ENCODE measurements around the gene FAM200A.
"Not testable (repeated sequence)": the region's sequence is repeated elsewhere in the genome, so short reads cannot be mapped to it uniquely, and the experiment has no call there.

FAM200A gene
- total RNA-seq, result 4.7 to 16.4 (median 12.0) reads per million in 9 experiments

- H3K4me3 Mint-ChIP-seq, result peak within 1 kb of the TSS; percentile 91 to 93
- H3K4me1 Mint-ChIP-seq (ENCODE audit: low read depth in 2 of 2), result peaks cover 22 to 26% of the 10 kb centered on the region in 2 donors
- H3K27ac Mint-ChIP-seq, result peak within 1 kb of the TSS; percentile 97 to 98
- peaks cover 16% of the 10 kb centered on the region for H3K36me3 Mint-ChIP-seq (ENCODE audit: insufficient read depth)
- DNase-seq, result peak; percentile 75 to 80 (median 78)
- ATAC-seq (replicated peaks), result peak; percentile 100
- no peaks in the 10 kb centered on the region for H3K9me3 Mint-ChIP-seq
- no peaks in the 10 kb centered on the region for H3K27me3 Mint-ChIP-seq
Observed at GRCh38 chr7:99551767-99552463, at the start of gene FAM200A. TSS of gene FAM200A (minus strand) at chr7:99552114. CDS start at chr7:99548407, 3,707 bp downstream.

DNA sequence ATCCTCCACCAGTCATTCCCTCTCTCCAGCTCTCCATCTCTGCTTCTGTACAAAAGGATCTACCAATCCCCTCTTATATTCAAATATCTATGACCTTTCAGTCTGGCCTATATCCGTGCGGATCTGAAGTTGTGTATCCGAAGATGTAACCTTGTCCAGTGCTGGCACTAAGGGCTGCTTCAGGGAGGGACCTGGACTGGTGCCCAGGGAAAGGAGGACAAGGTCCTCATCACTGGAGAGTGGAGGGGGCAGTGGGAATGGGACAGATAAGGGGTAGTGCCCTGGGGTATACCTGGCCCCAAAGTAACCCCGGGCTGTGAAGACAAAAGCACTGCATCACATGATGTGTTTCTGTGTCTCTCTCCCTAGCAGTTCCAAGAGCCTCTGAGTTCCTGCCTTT lies 47.9 kb upstream of the FAM200A start:
- ATAC-seq (replicated peaks) (no peak), DNase-seq (no peak)
- Mint-ChIP-seq H3K36me3 (ENCODE audit: insufficient read depth) (no peaks in the 10 kb centered on the region), H3K4me3 (no peak overlapping the region), H3K27ac (no peak overlapping the region), H3K4me1 (ENCODE audit: low read depth in 2 of 2) (no peaks in the 10 kb centered on the region), H3K27me3 (no peaks in the 10 kb centered on the region), H3K9me3 (no peaks in the 10 kb centered on the region)

DNA sequence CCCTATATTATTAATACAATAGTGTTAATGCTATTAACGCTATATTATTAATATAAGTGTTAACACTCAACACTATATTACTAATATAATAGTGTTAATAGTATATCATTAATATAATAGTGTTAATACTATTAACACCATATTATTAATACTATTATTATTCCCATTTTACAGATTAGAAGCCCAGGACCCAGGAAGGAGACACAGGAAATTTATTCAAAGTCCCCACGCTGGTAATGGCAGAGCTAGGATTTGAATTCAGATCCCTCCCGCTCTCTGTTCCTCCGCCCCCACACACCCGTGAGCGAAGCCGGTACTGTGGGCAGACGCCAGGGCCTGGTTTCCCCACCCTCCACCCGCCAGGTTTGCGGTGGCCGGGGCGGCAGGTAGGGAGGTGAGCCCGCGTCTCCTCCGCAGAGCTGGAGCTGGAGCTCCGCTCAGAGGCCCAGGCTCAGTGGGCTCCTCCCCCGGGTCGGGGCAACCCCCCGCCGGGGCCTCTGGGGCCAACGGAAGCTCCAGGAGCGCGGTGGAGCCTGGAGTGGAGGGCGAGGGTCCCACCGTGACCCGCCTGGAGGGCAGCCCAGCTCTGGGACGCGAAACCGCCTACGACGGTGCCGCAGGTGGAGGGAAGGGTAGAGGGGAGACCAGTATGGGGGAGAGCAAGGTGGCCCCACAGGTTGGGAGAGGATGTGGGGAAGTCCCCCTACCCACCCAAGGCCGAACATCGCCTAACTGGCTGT lies 46.0 kb upstream of the FAM200A start, which contains the start of gene TMEM225B:
TSS of gene TMEM225B (plus strand) at position 506 of the 740 bp plus-strand sequence. CDS start 6,122 bp downstream, outside the sequence.
- Mint-ChIP-seq H3K4me3 (no peak within 1 kb of the TSS), H3K36me3 (ENCODE audit: insufficient read depth) (no peaks in the 10 kb centered on the region), H3K4me1 (ENCODE audit: low read depth in 2 of 2) (no peaks in the 10 kb centered on the region), H3K27me3 (no peaks in the 10 kb centered on the region), H3K9me3 (no peaks in the 10 kb centered on the region), H3K27ac (no peak within 1 kb of the TSS)
- DNase-seq (no peak), ATAC-seq (replicated peaks) (no peak)

DNA sequence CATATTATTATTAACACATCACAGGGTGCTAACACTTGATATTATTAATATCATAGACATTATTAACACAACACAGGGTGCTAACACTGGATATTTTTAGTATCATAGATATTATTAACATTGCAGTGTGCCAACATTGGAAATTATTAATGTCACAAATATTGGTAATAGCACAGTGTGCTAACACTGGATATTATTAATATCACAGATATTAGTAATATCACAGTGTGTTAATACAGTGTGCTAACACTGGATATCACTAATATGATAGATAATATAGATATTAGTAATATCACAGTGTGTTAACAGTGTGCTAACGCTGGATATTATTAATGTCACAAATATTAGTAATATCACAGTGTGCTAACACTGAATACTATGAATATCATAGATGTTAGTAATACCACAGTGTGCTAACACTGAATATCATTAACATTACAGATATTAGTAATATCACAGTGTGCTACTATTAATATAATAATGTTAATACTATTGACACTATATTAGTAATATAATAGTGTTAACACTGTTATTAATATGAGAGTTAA lies 44.6 kb upstream of the FAM200A start:
- Mint-ChIP-seq H3K27me3 (no peaks in the 10 kb centered on the region), H3K4me1 (ENCODE audit: low read depth in 2 of 2) (no peaks in the 10 kb centered on the region), H3K4me3 (no peak overlapping the region), H3K36me3 (ENCODE audit: insufficient read depth) (no peaks in the 10 kb centered on the region), H3K27ac (no peak overlapping the region), H3K9me3 (no peaks in the 10 kb centered on the region)
- DNase-seq, result no peak
- no peak for ATAC-seq (replicated peaks)

DNA sequence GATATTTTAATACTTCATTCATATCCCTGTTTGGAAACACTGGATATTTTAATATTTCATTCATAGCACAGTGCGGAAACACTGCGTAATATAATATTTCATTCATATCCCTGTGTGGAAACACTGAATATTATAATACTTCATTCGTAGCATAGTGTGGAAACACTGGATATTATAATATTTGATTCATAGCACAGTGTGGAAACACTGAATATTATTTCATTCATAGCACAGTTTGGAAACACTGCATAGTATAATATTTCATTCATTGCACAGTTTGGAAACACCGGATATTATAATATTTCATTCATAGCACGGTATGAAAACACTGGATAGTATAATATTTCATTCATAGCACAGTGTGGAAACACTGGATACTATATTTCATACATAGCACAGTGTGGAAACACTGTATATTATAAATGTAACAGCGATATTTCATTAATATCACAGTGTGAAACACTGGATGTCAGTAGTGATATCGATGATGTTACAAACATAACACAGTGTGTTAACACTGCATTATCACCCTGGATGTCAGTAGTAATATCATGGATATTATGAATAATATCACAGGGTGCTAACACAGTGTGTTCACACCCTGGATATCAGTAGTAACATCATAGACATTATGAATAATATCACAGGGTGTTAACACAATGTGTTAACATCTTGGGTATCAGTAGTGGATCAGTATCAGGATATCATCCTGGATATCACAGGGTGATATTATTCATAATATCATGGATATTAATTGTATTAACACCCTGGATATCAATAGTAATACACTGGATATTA lies 43.2 kb upstream of the FAM200A start:
- H3K36me3 Mint-ChIP-seq (ENCODE audit: insufficient read depth), result no peaks in the 10 kb centered on the region
- no peak overlapping the region for H3K4me3 Mint-ChIP-seq
- H3K4me1 Mint-ChIP-seq (ENCODE audit: low read depth in 2 of 2), result no peaks in the 10 kb centered on the region
- H3K27me3 Mint-ChIP-seq, result no peaks in the 10 kb centered on the region
- no peaks in the 10 kb centered on the region for H3K9me3 Mint-ChIP-seq
- ATAC-seq (replicated peaks), result no peak
- no peak for DNase-seq
- no peak overlapping the region for H3K27ac Mint-ChIP-seq

GRCh38 chr7:99588868-99589267 lies 37.0 kb upstream of the FAM200A start:
- no peak overlapping the region for H3K4me3 Mint-ChIP-seq
- no peaks in the 10 kb centered on the region for H3K4me1 Mint-ChIP-seq (ENCODE audit: low read depth in 2 of 2)
- H3K9me3 Mint-ChIP-seq, result no peaks in the 10 kb centered on the region
- DNase-seq, result no peak
- no peaks in the 10 kb centered on the region for H3K36me3 Mint-ChIP-seq (ENCODE audit: insufficient read depth)
- peaks cover 18 to 32% of the 10 kb centered on the region in 2 donors for H3K27me3 Mint-ChIP-seq
- no peak overlapping the region for H3K27ac Mint-ChIP-seq
- no peak for ATAC-seq (replicated peaks)

DNA sequence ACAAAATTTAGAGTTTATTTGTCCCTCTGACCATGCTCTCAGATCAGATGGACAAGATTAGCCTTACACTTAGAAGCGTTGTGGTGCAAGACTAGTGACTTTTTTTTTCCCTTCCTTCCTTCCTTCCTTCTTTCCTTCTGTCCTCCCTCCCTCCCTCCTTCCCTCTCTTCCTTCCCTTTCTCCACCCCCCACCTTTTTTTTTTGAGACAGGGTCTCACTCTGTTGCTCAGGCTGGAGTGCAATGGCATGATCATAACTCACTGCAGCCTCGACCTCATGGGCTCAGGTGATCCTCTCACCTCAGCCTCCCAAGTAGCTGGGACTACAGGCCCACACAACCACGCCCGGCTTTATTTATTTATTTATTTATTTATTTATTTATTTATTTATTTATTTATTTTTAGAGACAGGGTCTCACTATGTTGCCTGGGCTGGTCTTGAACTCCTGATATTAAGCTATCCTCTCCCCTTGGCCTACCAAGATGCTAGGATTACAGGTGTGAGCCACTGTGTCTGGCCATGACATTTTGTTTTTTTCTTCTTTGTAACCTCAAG lies 28.9 kb upstream of the FAM200A start:
- H3K36me3 Mint-ChIP-seq (ENCODE audit: insufficient read depth); H3K27me3 Mint-ChIP-seq; ATAC-seq (replicated peaks); DNase-seq; H3K9me3 Mint-ChIP-seq: not testable (repeated sequence)
- Mint-ChIP-seq H3K4me3 (peak overlapping the region; percentile 87 to 91), H3K4me1 (ENCODE audit: low read depth in 2 of 2) (peaks cover 6 to 11% of the 10 kb centered on the region in 2 donors), H3K27ac (peak overlapping the region; percentile 76 to 91)

GRCh38 chr7:99579956-99580777 lies 28.3 kb upstream of the FAM200A start:
- peak overlapping the region; percentile 76 to 91 for H3K27ac Mint-ChIP-seq
- H3K4me1 Mint-ChIP-seq (ENCODE audit: low read depth in 2 of 2), result peaks cover 6 to 11% of the 10 kb centered on the region in 2 donors
- H3K9me3 Mint-ChIP-seq, result no peaks in the 10 kb centered on the region
- H3K4me3 Mint-ChIP-seq, result peak overlapping the region; percentile 87 to 91
- H3K36me3 Mint-ChIP-seq (ENCODE audit: insufficient read depth), result peaks cover 13% of the 10 kb centered on the region
- H3K27me3 Mint-ChIP-seq, result peaks cover 0 to 2% of the 10 kb centered on the region in 2 donors
- ATAC-seq (replicated peaks), result peak; percentile 86
- DNase-seq, result peak; percentile 40 to 46 (median 43)

- Mint-ChIP-seq H3K27ac (peak overlapping the region; percentile 76 to 91), H3K27me3 (no peaks in the 10 kb centered on the region), H3K4me1 (ENCODE audit: low read depth in 2 of 2) (peaks cover 6 to 11% of the 10 kb centered on the region in 2 donors), H3K36me3 (ENCODE audit: insufficient read depth) (peaks cover 13% of the 10 kb centered on the region), H3K9me3 (no peaks in the 10 kb centered on the region), H3K4me3 (peak overlapping the region; percentile 87 to 91)
- ATAC-seq (replicated peaks) (no peak), DNase-seq (no peak)
Observed at GRCh38 chr7:99579281-99579955, 27.5 kb upstream of the FAM200A start.

DNA sequence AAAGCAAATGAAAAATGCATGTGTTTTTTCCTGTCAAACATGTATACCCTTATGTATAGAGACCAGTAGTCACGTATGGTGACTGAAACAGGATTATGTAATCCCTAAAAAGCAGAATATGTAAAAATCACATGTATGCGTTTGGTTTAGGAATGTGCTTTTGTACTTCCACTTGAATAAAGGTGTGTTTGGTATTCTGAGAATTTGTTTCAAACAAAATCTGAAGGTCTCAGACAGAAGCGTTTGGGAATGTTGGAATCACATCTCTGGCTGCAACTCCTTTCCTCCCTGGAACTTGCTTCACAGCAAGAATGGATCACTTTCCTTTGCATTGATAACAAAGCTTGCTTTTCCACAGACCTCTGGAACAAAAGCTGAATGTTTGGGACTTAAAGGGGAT lies 24.3 kb upstream of the FAM200A start:
- peaks cover 5 to 14% of the 10 kb centered on the region in 2 donors for H3K4me1 Mint-ChIP-seq (ENCODE audit: low read depth in 2 of 2)
- ATAC-seq (replicated peaks), result no peak
- H3K36me3 Mint-ChIP-seq (ENCODE audit: insufficient read depth), result peaks cover 24% of the 10 kb centered on the region
- no peak overlapping the region for H3K4me3 Mint-ChIP-seq
- no peak for DNase-seq
- H3K27ac Mint-ChIP-seq, result no peak overlapping the region
- no peaks in the 10 kb centered on the region for H3K9me3 Mint-ChIP-seq
- no peaks in the 10 kb centered on the region for H3K27me3 Mint-ChIP-seq

DNA sequence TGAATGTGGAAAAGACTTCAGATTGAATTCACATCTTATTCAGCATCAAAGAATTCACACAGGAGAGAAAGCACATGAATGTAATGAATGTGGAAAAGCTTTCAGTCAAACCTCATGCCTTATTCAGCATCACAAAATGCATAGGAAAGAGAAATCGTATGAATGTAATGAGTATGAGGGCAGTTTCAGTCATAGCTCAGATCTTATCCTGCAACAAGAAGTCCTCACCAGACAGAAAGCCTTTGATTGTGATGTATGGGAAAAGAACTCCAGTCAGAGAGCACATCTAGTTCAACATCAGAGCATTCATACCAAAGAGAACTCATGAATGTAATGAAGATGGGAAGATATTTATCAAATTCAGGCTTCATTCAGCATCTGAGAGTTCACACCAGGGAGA lies 21.3 kb upstream of the FAM200A start:
- Mint-ChIP-seq H3K4me3 (no peak overlapping the region), H3K27ac (peak overlapping the region in 1 of 2 donors; percentile 53), H3K36me3 (ENCODE audit: insufficient read depth) (peaks cover 28% of the 10 kb centered on the region), H3K4me1 (ENCODE audit: low read depth in 2 of 2) (peaks cover 0 to 4% of the 10 kb centered on the region in 2 donors), H3K9me3 (no peaks in the 10 kb centered on the region), H3K27me3 (no peaks in the 10 kb centered on the region)
- no peak for ATAC-seq (replicated peaks)
- no peak for DNase-seq

DNA sequence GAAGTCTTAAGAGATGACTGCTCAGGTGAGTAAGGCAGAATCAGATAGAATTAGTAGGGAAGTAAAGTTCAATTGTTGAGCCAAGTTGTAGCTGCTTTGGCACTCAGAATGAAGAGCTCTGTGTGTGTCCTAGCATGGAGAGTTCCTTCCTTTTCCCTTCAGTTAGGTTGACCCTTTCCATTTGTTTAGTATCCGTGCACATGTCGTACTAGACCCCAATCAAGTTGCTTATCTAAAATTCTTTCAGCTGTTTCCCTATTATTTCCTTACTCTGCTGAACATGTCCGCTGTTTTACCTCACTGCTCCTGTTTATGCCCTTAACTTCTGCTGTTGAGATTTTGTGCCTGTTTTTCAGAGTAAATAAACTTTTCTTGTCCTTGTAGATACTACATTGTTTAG lies 19.9 kb upstream of the FAM200A start:
- Mint-ChIP-seq H3K4me3 (no peak overlapping the region), H3K27me3 (no peaks in the 10 kb centered on the region), H3K4me1 (ENCODE audit: low read depth in 2 of 2) (peaks cover 0 to 4% of the 10 kb centered on the region in 2 donors), H3K9me3 (no peaks in the 10 kb centered on the region), H3K36me3 (ENCODE audit: insufficient read depth) (peaks cover 29% of the 10 kb centered on the region), H3K27ac (peak overlapping the region; percentile 47 to 51)
- DNase-seq (no peak), ATAC-seq (replicated peaks) (no peak)

All from effector memory CD8-positive, alpha-beta T cell (primary cell).